IPS-NIHi7 (cell line): ENCODE results near the gene ABI3BP.
"Not testable (repeated sequence)": the region's sequence is repeated elsewhere in the genome, so short reads cannot be mapped to it uniquely, and the experiment has no call there.

Experiments
- DNase-seq: peaks from one replicate; pipeline ENCODE4 v3.0.0; 2012; ENCODE audit warnings: mixed read lengths; ENCODE audit errors: extremely low spot score

Gene ABI3BP

GRCh38 chr3:100981164-100981911 is 11.9 kb downstream of the ABI3BP start:
- DNase-seq, result no peak

- no peak for DNase-seq
Measured at GRCh38 chr3:100978011-100978659, 15.1 kb downstream of the ABI3BP start.

DNA sequence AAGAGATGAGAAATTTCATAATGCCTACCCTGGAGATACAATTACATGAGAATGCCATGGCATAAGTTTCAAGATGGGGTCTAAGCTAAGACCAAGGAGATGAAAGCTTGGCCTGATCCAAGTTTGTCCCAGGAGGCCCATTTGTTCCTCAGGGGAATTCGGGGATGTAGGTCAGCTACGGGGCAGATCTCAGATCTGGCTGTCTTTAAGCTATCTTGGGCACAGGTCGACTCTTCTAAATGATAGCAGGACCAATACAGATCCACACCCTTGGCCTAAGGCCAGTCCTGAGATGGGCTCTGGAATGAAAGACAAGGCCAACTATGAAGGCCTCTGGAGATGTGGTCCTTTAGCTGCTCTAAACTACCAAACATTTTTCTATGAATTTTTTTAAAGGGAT is 16.6 kb downstream of the ABI3BP start:
- no peak for DNase-seq

DNA sequence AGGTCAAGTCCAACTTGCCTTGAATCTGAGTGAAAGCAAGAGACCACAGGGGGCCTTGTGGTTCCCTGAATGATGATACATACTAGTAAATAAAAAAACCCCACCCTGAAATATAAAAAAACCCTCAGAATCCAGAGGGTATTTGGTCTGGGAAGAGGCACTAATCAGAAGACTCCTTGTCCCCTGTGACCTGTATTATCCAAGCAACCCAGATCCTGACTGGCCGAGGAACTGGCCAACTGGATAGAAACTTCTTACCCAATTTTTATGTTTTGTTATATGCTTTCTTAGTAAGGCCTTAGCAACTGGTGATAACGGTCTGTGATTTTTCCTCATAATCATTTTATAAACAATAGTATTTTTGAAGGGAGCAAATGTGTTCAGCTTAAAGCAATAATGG is 17.5 kb downstream of the ABI3BP start:
- DNase-seq, result no peak

DNA sequence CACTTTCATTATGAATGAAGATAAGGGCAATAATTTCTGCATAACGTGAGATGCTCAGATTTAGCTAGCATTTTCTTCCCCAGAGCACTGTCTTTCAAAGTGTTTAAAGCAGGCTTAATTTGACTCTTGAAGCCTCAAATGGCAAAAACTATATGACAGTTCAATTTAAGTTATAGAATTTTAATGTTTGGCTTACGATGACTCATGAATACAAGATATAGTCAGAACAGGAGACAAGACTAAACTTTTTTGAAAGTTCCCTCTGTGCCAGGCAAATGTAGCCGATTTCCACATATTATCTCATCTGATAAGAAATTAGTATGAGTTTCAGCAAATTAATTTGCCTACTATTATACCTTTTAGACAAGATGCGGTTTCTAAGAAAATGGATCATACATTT is 19.6 kb downstream of the ABI3BP start:
- no peak for DNase-seq

GRCh38 chr3:100972867-100973266 is 20.4 kb downstream of the ABI3BP start:
- DNase-seq, result no peak

GRCh38 chr3:100972301-100972844 is 20.8 kb downstream of the ABI3BP start:
- DNase-seq, result no peak

DNA sequence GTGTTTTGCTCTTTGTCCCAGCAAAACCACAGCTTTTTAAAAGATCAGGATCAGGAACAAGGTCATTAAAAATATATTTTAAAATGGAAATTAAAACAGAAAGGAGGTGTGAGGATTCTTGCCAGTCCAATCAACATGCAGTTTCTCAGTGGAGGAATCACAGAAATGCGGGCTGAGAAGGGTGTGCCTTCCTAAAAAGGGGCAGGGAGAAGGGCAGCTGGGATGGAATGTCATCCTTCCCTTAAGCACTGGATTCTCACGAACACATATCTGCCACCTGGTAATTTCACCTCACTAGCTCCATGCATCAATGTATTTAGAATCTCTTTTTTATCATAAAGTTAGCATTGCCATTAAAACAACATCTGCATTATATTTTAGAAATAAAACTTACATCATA is 21.4 kb downstream of the ABI3BP start:
- DNase-seq, result peak; percentile 15

DNA sequence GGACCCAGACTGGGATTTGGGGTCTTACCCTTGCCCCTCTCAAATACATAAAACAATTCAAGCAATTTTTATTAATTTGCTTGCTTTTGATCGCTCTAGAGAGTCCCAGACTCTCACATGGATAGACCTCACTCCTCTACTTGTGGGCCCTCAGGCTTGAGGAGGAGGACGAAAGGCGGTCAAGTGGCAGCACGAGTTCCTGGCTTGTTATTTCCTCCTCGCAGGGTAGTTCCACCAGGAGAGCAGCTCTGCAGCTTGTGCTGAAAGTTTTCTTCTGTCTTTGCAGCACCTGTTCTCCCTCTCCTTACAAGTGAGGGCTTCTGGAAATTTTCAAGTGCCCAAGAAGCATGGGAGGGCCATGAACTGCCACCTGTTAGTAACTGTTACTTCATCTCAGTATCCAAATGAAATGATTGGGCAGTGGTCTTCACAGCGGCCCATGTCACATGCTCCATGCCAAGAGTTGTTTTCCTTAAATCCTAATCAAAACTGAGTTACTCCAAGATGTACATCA is 22.7 kb downstream of the ABI3BP start:
- DNase-seq, result no peak

DNA sequence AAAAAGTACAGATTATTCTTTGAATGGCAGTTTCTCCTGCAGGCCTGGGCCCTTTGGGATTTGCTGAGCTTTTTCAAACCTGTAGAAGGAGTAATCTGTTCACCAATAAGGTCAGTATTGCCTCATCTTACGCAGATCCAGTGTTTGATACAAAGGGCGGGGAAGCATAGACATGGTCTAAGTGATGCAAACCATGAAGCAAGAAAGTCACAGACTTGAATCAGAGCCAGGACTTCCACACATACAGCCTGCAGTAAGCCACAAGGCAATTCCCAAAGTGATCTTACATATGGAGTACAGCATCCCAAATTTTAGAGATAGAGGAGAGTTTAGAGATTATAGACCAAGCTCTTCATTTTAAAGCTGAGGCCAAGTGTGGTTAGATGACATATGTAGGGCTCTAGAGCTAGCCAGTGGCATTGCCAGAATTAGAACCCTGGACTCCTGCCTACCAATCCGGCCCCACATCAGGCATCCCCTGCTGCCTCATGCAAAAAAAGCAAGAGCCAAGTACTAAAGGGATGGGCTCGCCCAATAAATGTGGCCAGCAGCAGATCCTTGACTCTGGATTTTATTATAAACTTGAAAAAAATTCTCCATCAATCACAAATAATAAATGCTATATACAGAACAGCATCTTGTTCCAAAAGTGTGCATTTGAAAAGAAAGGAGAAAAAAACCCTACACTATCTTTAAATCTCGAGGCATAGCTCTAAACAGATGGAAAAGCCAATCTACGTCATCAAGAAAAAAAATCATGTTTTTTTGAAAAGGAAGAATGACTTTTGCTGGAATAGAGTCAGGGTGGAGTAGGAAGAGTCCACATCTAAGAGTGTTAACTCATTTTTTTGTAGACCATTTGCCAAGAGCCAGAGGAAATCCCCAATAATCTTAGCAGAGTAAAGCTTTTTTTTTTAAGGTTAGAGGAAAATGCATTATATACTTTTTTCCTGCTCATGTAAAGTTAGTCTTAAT is 24.0 kb downstream of the ABI3BP start:
- DNase-seq, result no peak

DNA sequence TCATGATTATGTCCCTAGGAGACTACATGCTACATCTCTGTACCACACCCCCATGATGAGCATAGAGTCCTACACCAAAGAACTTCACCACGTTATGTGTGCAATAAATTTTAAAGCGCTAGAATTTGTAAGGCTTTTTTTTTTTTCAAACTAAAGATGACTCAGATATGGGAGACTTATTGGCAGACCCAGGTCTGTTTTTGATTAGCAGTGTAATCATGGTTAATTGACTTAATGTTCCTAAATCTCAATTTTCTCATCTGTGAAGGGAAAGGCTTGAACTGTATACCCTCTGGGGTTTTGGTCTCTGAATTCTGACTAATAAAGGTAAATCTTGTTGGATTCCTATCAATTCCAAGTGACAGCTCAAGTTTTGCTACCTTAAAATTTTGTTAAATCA is 26.4 kb downstream of the ABI3BP start:
- DNase-seq, result no peak

DNA sequence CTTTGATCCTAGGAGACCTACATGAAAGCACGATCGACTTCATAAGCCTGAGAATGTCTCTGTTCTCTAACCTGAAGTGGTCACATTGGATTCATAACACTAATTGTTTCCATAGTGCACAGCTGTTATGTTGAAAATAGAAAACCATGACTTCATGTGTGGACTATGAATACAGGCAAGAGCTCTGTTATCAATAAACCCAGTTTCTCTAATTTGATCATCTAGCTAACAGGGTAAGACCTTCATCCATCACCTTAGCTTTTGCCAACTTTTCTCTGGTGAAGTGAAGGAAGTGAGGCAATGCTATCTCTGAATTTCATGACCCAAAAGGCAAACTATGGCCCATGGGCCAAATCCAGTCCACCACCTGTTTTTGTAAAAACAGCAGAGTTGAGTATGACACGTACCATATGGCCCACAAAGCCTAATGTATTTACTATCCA is 27.2 kb downstream of the ABI3BP start:
- DNase-seq, result no peak

GRCh38 chr3:100963041-100963440 is 30.2 kb downstream of the ABI3BP start:
- no peak for DNase-seq

DNA sequence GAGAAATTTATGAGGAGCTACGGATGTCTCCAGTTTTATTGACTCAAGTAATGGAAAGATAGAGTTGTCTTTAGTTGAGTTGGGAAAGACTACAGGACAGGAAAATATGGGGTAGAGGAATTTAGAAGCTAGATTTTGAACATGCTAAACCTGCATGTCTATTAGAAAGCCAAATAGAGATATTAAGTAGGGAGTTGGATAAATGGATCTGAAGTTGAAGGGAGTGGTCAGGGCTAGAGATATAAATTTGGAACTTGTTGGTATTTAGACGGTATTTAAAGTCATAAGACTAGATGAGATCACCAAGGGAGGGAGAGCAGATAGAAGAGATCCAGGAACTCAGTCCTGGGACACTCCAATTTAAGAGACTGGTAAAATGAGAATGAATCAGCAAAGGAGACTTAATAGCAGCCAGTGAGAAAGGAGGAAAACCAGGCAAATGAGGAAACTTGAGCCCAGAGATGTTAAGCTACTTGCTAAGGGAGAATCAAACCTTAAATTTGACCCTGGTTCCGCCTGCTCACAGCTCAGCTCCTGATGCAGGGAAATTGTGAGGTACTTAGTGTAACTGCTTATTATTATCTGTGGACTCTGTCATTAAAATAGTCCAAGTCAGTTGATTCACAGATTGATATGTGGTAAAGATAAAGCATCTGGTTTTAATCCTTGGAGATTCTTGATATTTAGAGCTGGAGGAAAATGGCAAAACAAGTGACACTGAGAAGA is 35.8 kb downstream of the ABI3BP start:
- DNase-seq, result no peak

GRCh38 chr3:100956276-100956675 is 36.9 kb downstream of the ABI3BP start:
- DNase-seq, result no peak

- no peak for DNase-seq
Measured at GRCh38 chr3:100954990-100955389, 38.2 kb downstream of the ABI3BP start.

DNA sequence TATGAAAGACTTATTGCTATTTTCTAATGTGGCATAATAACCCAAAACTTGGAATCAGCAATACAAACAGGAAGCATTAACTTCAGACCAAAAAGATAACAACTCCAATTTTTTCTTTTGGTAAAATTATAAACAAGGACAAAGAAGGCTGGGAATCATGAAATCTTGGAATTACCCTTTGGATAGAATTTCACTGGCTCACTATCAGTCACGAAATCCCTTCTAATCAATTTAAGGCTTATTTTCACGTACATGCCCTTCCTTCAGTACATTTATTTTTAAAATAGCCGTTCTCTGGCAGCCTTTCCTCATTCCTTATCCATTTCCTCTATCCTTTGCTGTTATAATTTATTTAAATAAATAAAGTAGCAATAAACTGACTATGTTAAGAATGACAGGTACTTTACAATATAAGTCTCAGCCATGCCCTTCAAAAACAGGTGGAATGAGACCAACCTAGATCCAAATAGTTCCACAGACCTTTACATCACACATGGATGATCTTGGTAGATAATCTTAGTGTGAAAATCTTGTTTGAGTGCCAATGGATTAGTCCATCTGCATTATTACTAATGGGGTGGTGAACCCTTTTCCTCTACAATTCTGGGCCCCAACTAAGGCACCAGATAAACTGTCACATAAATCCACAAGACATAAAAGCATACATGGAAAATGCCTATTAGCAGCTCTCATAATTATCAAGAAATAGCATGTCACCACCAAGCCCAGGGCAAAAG is 38.9 kb downstream of the ABI3BP start:
- DNase-seq, result no peak

DNA sequence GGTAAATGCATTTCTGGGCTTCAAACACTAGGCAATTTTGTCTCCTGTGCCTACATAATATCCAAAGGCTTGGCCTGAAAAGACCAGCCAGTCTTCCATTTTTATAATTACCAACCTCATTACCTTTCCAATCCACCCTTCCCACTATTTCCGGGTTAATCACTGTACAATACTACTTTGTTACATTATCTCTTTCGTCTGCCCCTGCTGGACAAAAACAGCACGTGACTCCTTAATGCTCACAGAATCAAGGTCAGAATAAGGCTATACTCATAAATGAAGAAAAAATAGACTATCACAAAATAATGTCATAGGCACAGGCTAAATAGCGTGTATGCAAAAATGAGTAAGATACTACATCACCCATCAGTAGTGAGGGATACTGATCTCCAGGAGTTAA is 40.1 kb downstream of the ABI3BP start:
- no peak for DNase-seq

GRCh38 chr3:100947119-100947518 is 46.1 kb downstream of the ABI3BP start:
- no peak for DNase-seq

DNA sequence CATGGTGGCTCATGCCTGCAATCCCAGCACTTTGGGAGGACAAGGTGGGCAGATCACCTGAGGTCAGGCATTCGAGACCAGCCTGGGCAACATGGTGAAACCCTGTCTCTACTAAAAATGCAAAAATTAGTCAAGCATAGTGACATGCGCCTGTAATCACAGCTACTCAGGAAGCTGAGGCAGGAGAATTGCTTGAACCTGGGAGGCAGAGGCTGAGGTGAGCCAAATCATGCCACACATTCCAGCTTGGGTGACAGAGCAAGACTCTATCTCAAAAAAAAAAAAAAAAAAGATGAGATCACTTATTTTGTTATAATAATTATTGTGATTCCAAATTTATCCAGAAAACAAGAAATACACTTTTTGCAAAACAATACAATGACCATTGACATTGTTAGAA is 47.1 kb downstream of the ABI3BP start:
- not testable (repeated sequence) for DNase-seq
